CD4-positive, CD25-positive, alpha-beta regulatory T cell (primary cell): ENCODE data around the gene PPY. TPM values are rescaled to one million over a fixed set of nuclear protein-coding genes. Genes with fewer than 3 reads are reported as not detected.
"Not testable (repeated sequence)": the region's sequence is repeated elsewhere in the genome, so short reads cannot be mapped to it uniquely, and the experiment has no call there.

Source experiments
- ATAC-seq, 2 donors: fragments of 150-1000 bp; cut with Tn5 transposase; one replicate each; pipeline ENCODE4 v1.10.0; 2021; ENCODE audit warnings: low read depth in 2 of 2, moderate number of reproducible peaks in 2 of 2, moderate library complexity in 1 of 2
- DNase-seq, 3 donors: peaks; one replicate each; pipeline versions ENCODE4 v3.0.0 to v3.0.0-alpha.2; 2012 to 2022; ENCODE audit warnings: mixed read lengths in 1 of 3
- H3K27ac ChIP-seq: one replicate; pipeline ENCODE4 v1.7.0; 2013; ENCODE audit warnings: mild to moderate bottlenecking, low read length; ENCODE audit not compliant: insufficient read depth, poor library complexity, severe bottlenecking
- H3K27me3 ChIP-seq: one replicate; pipeline ENCODE4 v1.7.0; 2013; ENCODE audit warnings: low read length; ENCODE audit not compliant: control insufficient read depth, insufficient read depth
- H3K36me3 ChIP-seq: one replicate; pipeline ENCODE4 v1.7.0; 2013; ENCODE audit warnings: mild to moderate bottlenecking, low read length, moderate library complexity; ENCODE audit not compliant: control insufficient read depth, insufficient read depth
- H3K4me1 ChIP-seq: 2 replicates; pipeline ENCODE4 v1.7.0; 2013; ENCODE audit warnings: mild to moderate bottlenecking, low read length; ENCODE audit not compliant: insufficient read depth, control insufficient read depth, poor library complexity, severe bottlenecking
- H3K4me3 ChIP-seq: one replicate; pipeline ENCODE4 v1.7.0; 2013; ENCODE audit warnings: low read depth, mild to moderate bottlenecking, low read length, moderate library complexity
- H3K9me3 ChIP-seq, 2 experiments: 1 replicate in 1 of 2; 2 replicates in 1 of 2; pipeline ENCODE4 v1.7.0; 2013; ENCODE audit warnings: low read length in 2 of 2, mild to moderate bottlenecking in 1 of 2, moderate library complexity in 1 of 2; ENCODE audit not compliant: control insufficient read depth in 2 of 2
- H3K27ac Mint-ChIP-seq, 3 donors: one replicate each; pipeline ENCODE4 v1.8.0; 2020 to 2022; ENCODE audit warnings: mild to moderate bottlenecking in 3 of 3, mixed read lengths in 3 of 3, moderate library complexity in 2 of 3
- H3K27me3 Mint-ChIP-seq: one replicate; pipeline ENCODE4 v1.8.0; 2022; ENCODE audit warnings: mild to moderate bottlenecking, mixed read lengths
- H3K36me3 Mint-ChIP-seq: one replicate; pipeline ENCODE4 v1.8.0; 2020; ENCODE audit warnings: mixed read lengths
- H3K4me1 Mint-ChIP-seq, 4 donors: one replicate each; pipeline ENCODE4 v1.8.0; 2020 to 2022; ENCODE audit warnings: mixed read lengths in 4 of 4, mild to moderate bottlenecking in 1 of 4
- H3K4me3 Mint-ChIP-seq, 4 donors: one replicate each; pipeline ENCODE4 v1.8.0; 2020 to 2022; ENCODE audit warnings: mild to moderate bottlenecking in 4 of 4, mixed read lengths in 4 of 4, moderate library complexity in 3 of 4
- H3K9me3 Mint-ChIP-seq, 7 donors: one replicate each; pipeline ENCODE4 v1.8.0; 2020 to 2022; ENCODE audit warnings: mixed read lengths in 7 of 7, mild to moderate bottlenecking in 3 of 7, moderate library complexity in 2 of 7
- polyA plus RNA-seq, 4 donors: library from polyadenylated mRNA; unstranded; fragments of 300-500 nt; fragmentation: Illumina TruSeq; gene quantifications; one replicate each; pipeline ENCODE4 v1.2.3, GENCODE V29; 2021
- total RNA-seq: library from RNA; stranded (reverse); gene quantifications from one replicate; pipeline ENCODE4 v1.2.3, GENCODE V29; 2022

The PPY gene
- total and polyA plus RNA-seq, 5 donors from 2014 or later: not detected

DNA sequence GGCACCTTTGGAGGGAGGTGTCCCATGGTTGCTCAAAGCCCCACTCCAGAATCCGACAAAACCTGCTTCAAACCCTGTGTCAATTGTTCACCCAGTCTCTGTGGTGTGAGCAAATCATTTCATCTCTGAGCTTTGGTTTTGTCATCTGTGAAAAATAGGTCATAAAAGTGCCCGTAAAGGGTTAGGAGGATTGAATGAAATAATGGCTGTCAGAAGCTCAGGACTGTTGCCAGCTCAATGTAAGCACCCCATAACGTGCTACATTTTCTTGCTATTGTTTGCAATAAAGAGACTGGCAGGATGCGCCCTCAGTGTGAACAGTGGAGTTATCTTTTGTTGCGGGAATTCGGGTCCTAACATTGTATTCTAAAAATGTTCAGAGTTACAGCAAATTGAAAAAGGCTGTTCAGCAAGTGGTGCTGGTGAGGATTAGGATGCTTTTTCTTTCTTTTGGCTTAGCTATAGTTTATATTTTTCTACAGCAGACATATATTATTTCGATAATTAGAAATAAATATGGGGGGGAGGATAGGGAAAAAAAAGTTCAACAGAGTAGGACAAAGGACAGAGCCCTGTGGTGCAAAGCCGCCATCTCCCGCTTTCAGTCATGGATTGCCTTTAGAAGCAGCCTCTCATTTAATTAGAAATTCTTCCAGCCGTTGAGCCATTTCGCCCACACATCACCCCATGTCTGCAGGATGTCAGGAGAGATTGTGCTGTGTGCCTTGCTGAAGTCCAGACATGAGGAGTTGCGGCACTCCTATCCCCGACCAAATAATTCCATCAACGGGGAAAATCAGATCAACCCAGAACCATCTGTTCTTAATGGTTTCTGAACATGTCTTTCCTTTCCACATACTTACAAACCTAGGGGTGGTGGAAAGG, 32.3 kb upstream of the PPY start:
- H3K27ac ChIP-seq: no peak overlapping the region
- H3K27me3 ChIP-seq: peaks cover 3% of the 10 kb centered on the region
- no peaks in the 10 kb centered on the region for H3K36me3 ChIP-seq
- no peak for DNase-seq
- peaks cover 25% of the 10 kb centered on the region for H3K27me3 Mint-ChIP-seq
- H3K9me3 Mint-ChIP-seq: peaks cover 0 to 8% (median 0%) of the 10 kb centered on the region in 7 donors
- no peaks in the 10 kb centered on the region for H3K4me1 ChIP-seq
- H3K9me3 ChIP-seq: no peaks in the 10 kb centered on the region
- H3K36me3 Mint-ChIP-seq: no peaks in the 10 kb centered on the region
- H3K4me3 ChIP-seq: no peak overlapping the region
- H3K27ac Mint-ChIP-seq: no peak overlapping the region
- H3K4me3 Mint-ChIP-seq: no peak overlapping the region
- no peak for ATAC-seq
- no peaks in the 10 kb centered on the region for H3K4me1 Mint-ChIP-seq

DNA sequence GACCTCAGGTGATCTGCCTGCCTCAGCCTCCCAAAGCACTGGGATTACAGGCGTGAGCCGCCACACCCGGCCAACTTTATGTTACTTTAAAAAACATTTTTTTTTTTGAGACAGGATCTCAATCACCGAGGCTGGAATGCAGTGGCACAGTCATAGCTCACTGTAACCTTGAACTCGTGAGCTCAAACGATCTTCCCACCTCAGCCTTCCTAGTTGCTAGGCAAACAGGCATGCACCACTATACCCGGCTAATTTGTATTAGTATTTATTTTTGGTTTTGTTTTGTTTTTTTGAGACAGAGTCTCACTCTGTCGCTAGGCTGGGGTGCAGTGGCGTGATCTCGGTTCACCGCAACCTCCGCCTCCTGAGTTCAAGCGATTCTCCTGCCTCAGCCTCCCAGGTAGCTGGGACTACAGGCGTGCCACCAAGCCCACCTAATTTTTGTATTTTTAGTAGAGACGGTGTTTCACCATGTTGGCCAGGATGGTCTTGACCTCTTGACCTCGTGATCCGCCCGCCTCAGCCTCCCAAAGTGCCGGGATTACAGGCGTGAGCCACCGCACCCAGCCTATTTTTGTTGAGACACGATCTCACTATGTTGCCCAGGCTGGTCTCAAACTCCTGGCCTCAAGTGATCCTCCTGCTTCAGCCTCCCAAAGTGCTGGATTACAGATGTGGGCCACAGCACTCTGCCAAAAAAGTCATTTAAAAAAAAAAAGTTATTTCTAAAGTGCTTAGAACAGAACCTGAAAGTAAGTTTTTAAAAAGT, 30.4 kb upstream of the PPY start:
- not testable (repeated sequence) for ATAC-seq, H3K36me3 Mint-ChIP-seq, H3K4me3 Mint-ChIP-seq, H3K4me1 ChIP-seq, H3K4me3 ChIP-seq, H3K9me3 Mint-ChIP-seq, H3K27me3 ChIP-seq, H3K36me3 ChIP-seq, H3K9me3 ChIP-seq, H3K4me1 Mint-ChIP-seq, DNase-seq, H3K27ac ChIP-seq, H3K27ac Mint-ChIP-seq
- H3K27me3 Mint-ChIP-seq: peaks cover 20% of the 10 kb centered on the region

DNA sequence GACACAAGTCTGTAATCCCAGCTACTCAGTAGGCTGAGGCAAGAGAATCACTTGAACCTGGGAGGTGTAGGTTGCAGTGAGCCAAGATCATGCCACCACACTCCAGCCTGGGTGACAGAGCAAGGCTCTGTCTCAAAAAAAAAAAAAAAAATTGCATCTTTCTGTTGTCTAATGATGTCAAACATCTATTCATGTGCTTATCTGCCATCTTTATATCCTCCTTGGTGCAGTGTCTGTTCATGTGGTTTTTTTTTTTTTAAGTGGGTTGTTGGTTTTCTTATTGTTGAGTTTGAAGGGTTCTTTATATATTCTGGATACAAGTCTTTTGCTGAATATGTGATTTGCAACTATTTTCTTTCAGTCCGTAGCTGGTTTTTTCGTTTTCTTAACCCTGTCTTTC, 29.2 kb upstream of the PPY start:
- H3K4me3 ChIP-seq, ATAC-seq, H3K4me3 Mint-ChIP-seq, H3K4me1 Mint-ChIP-seq, H3K36me3 Mint-ChIP-seq, H3K36me3 ChIP-seq, DNase-seq, H3K27ac ChIP-seq, H3K27ac Mint-ChIP-seq, H3K27me3 ChIP-seq, H3K4me1 ChIP-seq, H3K9me3 Mint-ChIP-seq, H3K9me3 ChIP-seq: not testable (repeated sequence)
- H3K27me3 Mint-ChIP-seq: peaks cover 17% of the 10 kb centered on the region

DNA sequence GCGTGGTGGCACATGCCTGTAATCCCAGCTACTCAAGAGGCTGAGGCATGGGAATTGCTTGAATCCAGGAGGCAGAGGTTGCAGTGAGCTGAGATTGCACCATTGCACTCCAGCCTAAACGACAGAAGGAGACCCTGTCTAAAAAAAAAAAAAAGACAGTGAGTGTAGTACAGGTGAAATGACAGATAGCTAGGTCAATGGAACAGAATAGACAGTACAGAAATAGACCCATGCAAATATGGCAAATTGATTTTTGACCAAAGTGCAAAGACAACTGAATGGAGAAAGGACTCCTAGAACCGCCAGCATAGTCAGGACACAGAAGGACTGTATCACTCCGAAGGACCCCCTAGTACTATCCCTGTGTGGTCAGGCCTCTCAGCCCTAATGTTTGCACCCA, 28.1 kb upstream of the PPY start:
- peaks cover 17% of the 10 kb centered on the region for H3K27me3 Mint-ChIP-seq
- Histone ChIP-seq H3K27ac (no peak overlapping the region), H3K36me3 (no peaks in the 10 kb centered on the region), H3K4me1 (no peaks in the 10 kb centered on the region), H3K27me3 (peaks cover 6% of the 10 kb centered on the region), H3K9me3 (no peaks in the 10 kb centered on the region), H3K4me3 (no peak overlapping the region)
- no peak for DNase-seq
- H3K36me3 Mint-ChIP-seq: no peaks in the 10 kb centered on the region
- H3K27ac Mint-ChIP-seq: no peak overlapping the region
- peaks cover 0 to 2% (median 0%) of the 10 kb centered on the region in 7 donors for H3K9me3 Mint-ChIP-seq
- H3K4me1 Mint-ChIP-seq: no peaks in the 10 kb centered on the region
- H3K4me3 Mint-ChIP-seq: no peak overlapping the region
- no peak for ATAC-seq

DNA sequence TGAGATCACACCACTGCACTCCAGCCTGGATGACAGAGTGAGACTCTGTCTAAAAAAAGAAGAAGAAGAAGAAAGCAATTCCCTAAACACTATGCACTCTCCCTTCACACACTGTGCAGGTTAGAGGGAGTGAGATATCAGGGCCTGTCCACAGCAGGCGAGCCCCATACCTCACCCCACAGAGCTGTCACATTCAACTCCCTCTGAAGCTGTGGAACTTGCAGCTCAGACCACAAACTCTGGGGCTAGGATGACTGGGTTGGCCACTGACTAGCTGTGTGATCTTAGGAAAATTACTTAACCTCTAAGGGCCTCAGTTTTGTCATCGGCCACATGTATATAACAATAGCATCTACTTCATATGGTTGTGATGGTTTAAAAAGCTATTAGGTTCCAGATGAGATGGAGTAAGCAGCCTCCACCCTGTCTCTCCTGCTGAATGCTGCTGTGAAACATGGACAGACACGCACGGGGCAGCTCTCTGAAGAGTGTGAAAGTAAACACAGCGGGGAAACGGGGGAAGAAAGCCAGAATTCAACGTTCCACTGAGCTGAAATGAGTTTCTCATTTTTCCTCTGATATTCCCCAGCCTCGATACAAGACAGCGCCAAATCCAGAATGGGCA, 25.1 kb upstream of the PPY start:
- Mint-ChIP-seq H3K4me3 (no peak overlapping the region), H3K36me3 (no peaks in the 10 kb centered on the region), H3K9me3 (peaks cover 0 to 2% (median 0%) of the 10 kb centered on the region in 7 donors), H3K4me1 (no peaks in the 10 kb centered on the region), H3K27ac (no peak overlapping the region), H3K27me3 (peaks cover 12% of the 10 kb centered on the region)
- DNase-seq: no peak
- ATAC-seq: no peak
- no peaks in the 10 kb centered on the region for H3K4me1 ChIP-seq
- peaks cover 6% of the 10 kb centered on the region for H3K27me3 ChIP-seq
- H3K36me3 ChIP-seq: no peaks in the 10 kb centered on the region
- H3K27ac ChIP-seq: no peak overlapping the region
- no peak overlapping the region for H3K4me3 ChIP-seq
- no peaks in the 10 kb centered on the region for H3K9me3 ChIP-seq

DNA sequence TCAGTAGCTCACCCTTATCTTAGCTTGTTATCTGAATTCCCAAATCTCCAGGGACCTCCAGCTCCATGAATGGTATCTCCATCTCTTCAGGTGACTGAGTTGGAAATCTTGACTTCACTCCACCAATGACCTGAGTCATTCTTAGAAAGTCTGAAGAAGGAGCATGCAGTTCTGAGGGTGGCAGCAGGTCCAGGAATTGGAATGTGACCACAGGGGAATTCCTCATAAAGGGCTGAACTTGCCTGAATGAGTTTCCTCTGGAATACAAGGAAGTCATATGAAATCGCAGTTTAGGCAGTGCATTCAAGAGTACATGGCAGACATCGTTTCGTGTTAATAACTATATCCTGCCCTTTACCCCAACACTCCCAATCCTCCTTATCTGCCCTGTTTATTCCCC, 24.0 kb upstream of the PPY start:
- no peaks in the 10 kb centered on the region for H3K9me3 ChIP-seq
- H3K4me3 ChIP-seq: no peak overlapping the region
- Mint-ChIP-seq H3K36me3 (no peaks in the 10 kb centered on the region), H3K4me1 (no peaks in the 10 kb centered on the region), H3K27ac (no peak overlapping the region), H3K4me3 (no peak overlapping the region), H3K27me3 (peaks cover 16% of the 10 kb centered on the region), H3K9me3 (peaks cover 0 to 2% (median 0%) of the 10 kb centered on the region in 7 donors)
- H3K4me1 ChIP-seq: no peaks in the 10 kb centered on the region
- DNase-seq (no peak), ATAC-seq (no peak)
- H3K36me3 ChIP-seq: no peaks in the 10 kb centered on the region
- H3K27ac ChIP-seq: no peak overlapping the region
- H3K27me3 ChIP-seq: peaks cover 9% of the 10 kb centered on the region

DNA sequence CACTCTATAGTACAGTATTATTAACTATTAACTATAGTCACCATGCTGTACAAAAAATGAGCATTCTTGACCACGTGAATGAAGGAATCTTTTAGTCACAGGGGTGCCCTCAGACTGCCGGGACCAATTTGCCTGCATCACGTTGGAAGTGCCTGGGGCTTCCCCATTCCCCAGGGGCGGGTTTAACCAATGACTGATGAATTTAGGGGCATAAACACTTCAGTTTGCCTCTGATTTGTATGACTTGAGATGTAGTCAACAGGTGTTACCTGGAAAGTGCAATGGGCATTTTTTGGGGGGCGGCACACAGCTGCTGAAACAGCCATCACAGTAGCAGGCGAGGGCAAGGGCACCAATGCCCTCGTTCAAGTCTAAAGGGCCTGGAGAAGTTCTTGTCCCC, 20.2 kb upstream of the PPY start:
- DNase-seq: no peak
- Histone ChIP-seq H3K4me1 (no peaks in the 10 kb centered on the region), H3K4me3 (no peak overlapping the region), H3K27me3 (peaks cover 7% of the 10 kb centered on the region), H3K9me3 (no peaks in the 10 kb centered on the region), H3K36me3 (no peaks in the 10 kb centered on the region), H3K27ac (no peak overlapping the region)
- H3K27me3 Mint-ChIP-seq: peaks cover 25% of the 10 kb centered on the region
- no peak overlapping the region for H3K27ac Mint-ChIP-seq
- ATAC-seq: no peak
- peaks cover 0 to 2% (median 0%) of the 10 kb centered on the region in 7 donors for H3K9me3 Mint-ChIP-seq
- H3K4me1 Mint-ChIP-seq: no peaks in the 10 kb centered on the region
- no peaks in the 10 kb centered on the region for H3K36me3 Mint-ChIP-seq
- H3K4me3 Mint-ChIP-seq: no peak overlapping the region
